AG20443 (cell line): ENCODE data around the gene ELAC1.

Experiments used
- DNase-seq: peaks from one replicate; pipeline ENCODE4 v3.0.0; 2012; ENCODE audit warnings: low spot score, mixed read lengths

The ELAC1 gene

DNA sequence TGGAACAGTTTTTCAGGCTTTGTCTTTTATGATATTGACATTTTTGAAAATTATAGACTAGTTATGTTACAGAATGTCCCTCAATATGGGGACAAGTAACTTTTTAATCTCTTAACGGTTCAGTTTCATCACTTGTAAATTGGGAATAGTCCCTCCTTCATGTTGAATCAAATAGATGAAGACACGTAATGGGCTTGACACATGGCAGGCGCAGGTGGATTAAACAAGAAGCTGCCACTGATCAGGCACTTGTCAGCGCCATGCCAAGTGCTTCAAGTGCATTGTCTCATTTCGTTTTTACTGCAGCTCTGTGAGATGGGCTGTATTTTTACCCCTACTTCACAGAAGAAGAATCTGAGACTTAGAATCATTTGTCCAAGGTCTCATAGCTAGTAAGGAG is 52.7 kb downstream of the ELAC1 start:
- DNase-seq, result no peak

DNA sequence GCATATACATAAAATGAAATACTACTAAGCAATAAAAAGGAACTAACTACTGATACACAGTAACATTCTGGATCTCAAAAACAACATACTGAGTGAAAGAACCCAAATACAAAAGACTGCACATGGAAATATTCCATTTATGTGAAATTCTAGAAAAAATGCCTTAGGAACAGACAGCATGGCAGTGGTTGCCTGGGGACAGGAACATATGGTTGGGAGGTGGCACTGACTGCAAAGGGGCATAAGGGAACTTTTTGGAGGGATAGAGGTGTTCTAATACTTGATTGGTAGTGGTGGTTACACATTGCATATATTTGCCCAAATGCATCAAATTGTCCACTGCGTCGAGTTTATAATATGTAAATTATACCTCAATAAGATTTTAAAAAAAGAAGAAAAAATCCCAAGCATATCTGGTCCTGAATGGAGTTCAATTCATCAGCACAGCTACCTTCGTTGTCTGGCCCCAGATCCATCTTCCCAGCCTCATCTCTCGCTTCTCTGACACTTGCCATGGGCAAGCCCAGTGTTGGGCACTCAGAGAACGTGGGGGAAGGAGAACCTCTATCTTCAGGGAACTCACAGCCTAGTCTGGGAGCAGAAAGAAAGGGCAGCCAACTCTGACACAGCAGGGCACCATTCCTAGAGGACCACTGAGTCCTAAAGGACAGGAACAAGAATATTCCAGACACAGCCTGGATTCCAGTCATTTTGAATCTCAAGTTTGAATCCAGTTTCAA is 53.6 kb downstream of the ELAC1 start:
- no peak for DNase-seq

DNA sequence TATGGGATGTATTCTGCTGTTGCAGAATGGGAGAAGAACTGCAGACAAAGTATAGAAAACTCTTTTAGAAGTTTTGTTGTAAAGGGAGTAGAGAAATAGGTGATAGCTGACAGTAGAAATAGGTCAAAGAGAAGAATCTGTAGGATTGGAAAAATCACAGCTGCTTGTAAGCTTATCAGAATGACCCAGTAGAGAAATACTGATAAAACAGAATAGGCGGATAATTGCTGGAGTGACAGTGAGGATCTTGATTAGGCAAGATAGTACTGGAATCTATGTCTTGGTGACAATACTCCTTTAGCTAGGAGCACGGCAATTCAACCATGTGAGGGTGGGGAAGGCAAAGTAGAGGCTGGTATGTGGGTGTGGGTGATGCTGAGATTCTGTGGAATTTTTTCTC is 57.7 kb downstream of the ELAC1 start:
- DNase-seq, result no peak

DNA sequence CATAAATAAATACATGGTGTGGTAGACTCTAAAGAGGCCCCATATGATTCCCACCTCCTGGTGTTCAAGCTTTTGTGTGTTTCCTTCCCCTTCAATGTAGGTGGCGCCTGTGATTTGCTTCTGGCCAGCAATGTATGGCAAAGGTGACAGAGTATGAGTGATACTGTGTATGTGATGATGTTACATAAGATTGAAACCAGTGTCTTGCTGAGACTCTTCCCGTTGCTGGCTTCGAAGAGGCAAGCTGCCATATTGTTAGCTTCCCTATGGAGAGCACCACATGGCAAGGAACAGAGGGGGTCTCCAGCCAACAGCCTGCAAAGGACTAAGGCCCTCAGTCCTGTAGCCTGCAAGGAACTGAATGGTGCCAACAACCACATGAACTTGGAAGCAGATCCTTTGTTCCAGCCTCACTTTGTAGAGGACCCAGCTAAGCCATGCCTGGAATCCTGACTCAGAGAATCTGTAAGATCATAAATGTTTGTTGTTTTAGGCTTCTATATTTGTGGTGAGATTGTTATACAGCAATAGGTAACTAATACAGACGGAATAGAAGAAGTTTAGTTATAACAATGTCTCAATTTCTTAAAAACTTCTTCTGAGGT is 60.5 kb downstream of the ELAC1 start:
- no peak for DNase-seq

DNA sequence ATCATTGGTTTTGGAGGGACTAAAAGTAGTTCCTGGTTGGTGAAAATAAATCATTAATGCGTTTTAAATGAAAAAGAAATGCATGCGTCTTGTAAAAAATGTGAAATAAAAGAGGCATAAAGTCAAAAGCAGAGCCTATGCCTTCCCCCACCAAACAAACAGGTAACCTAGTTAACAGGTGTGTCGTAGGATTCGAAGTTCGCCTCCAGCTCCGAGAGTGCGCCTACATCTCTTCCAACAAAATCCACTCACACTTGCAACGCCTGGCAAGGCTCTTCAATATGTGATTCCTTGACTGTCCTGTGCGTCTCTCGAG is 61.5 kb downstream of the ELAC1 start:
- DNase-seq, result no peak

DNA sequence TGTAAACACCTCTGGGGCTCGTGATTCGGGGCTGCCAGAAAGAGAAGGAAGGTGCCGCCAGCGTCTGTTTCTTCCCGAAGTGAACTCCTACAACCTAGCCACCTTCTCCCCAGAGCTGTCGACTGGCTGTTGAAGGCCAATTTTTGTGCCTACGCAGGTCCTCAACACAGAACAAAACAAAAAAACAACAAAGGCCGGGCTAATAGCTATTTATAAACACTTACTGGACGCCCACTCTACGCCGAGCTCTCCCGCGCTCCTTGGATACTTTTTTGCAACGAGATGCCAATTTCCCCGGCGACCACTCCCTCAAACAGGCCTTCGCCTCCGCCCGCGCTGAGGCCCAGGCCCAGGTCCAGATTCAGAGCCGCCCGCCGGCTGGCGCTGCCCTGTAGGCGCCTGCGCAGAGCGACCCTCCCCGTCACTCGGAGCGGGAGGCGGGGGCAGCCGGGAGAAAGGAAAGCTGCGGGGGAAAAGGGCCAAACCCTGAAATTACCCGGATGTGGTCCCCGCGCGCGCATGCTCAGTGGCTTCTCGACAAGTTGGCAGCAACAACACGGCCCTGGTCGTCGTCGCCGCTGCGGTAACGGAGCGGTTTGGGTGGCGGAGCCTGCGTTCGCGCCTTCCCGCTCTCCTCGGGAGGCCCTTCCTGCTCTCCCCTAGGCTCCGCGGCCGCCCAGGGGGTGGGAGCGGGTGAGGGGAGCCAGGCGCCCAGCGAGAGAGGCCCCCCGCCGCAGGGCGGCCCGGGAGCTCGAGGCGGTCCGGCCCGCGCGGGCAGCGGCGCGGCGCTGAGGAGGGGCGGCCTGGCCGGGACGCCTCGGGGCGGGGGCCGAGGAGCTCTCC is 62.1 kb downstream of the ELAC1 start, which contains the start of gene SMAD4:
TSS of gene SMAD4 (plus strand) at position 520 of the 843 bp plus-strand sequence. CDS start 16,834 bp downstream, outside the sequence.
- DNase-seq, result peak; percentile 99

GRCh38 chr18:51030537-51031258 is 62.9 kb downstream of the ELAC1 start:
- peak; percentile 89 for DNase-seq

DNA sequence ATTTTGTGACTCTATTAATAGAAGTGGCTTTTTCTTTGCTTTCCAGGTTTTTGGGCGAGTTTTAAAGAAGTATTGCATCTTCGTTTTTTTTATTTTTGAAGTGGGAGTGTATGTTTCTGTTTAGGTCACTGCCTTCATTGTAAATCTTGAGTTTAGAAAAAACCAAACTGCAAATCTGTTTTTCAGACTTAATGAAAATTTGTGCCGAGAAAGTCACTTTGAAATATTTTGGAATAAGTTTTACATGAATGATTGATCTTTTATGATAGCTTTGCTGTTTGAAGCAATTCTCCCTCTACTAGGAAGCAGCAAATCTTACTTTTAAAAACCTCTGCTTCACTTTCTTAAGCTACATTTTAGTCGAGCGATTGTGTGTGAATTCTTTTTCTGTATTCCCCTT is 64.4 kb downstream of the ELAC1 start:
- no peak for DNase-seq

GRCh38 chr18:51037230-51037629 is 69.4 kb downstream of the ELAC1 start:
- DNase-seq, result no peak
